Kidney tubule cell (primary cell): Measurements from ENCODE around the gene SLC12A4.
"Not testable (repeated sequence)": the region's sequence is repeated elsewhere in the genome, so short reads cannot be mapped to it uniquely, and the experiment has no call there.

ENCODE experiments used
- DNase-seq: peaks from one replicate; pipeline ENCODE4 v3.0.0-alpha.2; 2018; ENCODE audit warnings: low spot score

SLC12A4 gene

DNA sequence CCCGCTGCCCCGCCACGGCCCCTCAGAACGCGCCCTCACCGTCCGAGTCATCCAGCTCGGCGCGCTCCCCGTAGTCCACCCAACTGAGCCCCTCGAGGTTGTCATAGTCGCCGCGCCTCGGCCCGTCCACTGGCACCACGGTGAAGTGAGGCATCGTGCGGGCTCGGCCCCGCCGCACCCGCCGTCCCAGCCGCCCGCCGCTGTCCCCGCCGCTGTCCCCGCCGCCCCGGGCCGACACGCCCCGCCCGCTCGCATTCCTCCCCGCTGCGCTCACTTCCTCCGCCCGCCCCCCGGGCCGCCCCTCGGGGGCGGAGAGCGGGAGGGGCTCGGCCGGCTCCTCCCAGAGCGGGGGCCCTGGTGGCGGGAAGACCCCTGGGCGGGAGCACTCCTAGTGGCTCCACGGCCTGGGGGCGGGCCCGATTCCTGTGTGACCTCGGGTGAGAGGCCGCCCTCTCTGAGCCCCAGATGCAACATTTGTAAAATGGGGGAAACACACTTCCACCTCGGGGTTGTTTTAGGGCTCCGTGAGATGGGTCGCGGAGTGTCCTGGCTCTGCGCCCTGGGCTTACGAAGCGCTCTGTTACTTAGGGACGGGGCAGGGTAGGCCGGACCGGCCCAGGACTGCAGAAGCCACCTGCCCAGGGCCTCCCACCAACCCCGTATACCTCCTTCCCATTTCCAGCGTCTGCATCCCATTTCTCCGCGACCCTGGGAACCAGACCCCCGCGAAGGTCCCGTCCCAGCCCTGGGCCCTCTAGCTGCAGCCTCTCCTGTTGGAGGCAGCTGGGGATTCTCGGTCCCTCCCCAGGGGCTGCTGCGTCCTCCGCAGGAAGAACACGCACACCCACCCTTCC is at the start of gene SLC12A4:
TSS of gene SLC12A4 (minus strand) at position 238 of the 854 bp plus-strand sequence. CDS start at position 154, 84 bp downstream.
- DNase-seq: peak; percentile 88

DNA sequence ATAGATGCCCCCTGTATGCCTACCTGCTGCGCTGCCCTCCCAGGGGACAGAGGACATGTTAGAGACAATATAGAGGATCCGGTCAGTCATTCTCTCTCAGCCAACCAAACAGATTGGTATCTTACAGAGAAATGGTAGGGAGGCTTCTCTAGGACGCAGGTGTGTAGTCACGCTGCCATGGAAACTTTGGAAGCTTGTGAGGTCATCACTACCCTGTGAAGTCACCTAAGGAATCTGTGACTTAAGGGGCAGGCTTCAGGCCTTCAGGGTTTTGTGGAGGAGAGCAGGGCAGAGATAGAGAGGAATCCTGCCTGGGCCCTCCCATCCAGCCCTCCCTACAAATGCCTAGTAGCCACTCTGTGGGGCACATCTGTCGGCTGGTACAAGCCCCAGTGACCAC is 47.2 kb upstream of the SLC12A4 start, which contains the start of gene DPEP2NB:
TSS of gene DPEP2NB (minus strand) at position 231 of the 400 bp plus-strand sequence. CDS start at position 90, 141 bp downstream.
- no peak for DNase-seq

DNA sequence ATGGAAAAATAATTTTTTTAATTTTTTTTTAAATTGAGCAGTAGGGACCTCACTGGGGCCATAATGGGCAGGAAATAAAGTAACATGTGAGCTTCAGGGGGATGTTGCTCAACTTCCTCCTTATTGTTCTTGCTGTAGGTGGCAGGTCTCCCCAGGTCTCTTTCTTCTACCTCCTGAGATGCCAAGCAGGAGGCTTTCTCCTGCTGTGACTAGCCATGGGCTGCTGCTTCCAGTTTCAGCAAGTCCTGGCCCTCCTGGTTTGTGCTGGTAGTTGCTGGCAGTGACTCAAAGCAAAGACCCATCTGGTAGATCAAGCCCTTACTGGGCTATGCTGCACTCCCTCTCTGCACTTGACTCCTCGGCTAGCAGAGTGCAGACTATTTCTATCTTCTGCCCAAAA is 45.0 kb upstream of the SLC12A4 start:
- DNase-seq: no peak

DNA sequence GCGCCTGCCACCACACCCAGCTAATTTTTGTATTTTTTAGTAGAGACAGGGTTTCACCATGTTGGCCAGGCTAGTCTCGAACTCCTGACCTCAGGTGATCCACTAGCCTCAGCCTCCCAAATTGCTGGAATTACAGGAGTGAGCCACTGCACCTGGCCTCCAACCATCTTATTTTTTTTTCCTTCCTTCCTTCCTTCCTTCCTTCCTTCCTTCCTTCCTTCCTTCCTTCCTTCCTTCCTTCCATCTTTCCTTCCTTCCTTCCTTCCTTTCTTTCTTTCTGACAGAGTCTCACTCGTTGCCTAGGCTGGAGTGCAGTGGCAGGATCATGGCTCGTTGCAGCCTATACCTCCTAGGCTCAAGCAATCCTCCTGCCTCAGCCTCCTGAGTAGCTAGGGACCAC is 41.4 kb upstream of the SLC12A4 start:
- DNase-seq: not testable (repeated sequence)

DNA sequence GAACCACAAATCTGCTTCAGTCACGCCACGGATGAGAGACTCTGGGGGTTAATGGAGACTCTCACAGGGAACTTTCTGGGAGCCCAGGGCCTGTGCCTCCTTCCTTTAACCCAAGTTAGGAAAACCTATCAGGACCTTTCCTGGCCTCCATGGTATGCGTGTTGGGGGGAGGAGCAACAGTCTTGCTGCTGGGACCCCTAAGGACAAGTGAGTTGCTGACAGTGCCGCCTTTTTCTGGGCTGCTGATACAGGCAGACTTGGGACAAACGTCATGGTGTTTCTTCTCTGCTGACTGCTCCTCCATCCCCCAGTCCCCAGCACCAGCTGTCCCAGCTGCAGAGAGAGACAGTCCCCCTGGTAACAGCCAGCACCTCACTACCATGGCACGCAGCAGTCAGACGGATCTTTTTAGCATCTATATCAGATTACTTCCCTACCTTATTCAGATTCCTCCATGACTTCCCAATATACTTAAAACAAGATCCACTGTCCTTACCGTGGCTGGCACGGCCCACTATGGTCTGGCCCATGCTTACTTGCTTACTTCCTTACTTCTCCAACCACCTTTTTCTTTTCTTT is 40.8 kb upstream of the SLC12A4 start:
- no peak for DNase-seq

DNA sequence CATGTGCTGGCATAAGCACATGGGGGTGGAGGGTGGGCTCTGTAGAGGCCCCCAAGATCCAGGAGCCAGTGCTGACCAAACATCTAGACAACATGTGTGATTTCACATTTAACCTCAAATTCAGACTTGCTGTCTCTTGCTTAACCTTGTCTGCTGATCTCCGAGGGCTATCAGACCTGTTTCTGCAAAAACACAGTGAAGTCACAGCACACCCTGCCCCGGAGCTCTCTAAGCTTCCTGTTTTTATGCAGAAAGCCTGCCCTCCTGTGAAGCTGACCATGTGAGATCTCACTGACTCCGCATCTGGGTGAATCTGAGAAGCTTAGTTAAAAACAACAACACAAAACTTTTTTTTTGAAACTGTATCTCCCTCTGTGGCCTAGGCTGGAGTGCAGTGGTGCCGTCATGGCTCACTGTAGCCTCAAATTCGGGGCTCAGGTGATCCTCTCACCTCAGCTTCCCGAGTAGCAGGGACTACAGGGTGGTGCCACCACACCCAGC is 37.4 kb upstream of the SLC12A4 start:
- DNase-seq: no peak

DNA sequence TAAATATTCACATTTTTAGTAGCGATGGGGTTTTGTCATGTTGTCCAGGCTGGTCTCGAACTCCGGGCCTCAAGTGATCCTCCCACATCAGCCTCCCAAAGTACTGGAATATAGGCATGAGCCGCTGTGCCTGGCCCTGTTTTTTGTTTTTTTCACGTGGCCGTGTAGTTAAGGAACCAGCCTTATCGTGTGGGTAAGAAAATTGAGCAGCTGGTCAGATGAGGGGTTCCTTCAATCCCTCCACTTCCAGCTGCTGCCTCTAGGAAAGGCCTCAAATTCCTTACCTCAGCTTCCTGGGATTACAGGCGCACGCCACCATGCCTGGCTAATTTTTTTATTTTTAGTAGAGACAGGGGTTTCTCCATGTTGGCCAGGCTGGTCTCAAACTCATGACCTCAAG is 36.8 kb upstream of the SLC12A4 start:
- DNase-seq: no peak

DNA sequence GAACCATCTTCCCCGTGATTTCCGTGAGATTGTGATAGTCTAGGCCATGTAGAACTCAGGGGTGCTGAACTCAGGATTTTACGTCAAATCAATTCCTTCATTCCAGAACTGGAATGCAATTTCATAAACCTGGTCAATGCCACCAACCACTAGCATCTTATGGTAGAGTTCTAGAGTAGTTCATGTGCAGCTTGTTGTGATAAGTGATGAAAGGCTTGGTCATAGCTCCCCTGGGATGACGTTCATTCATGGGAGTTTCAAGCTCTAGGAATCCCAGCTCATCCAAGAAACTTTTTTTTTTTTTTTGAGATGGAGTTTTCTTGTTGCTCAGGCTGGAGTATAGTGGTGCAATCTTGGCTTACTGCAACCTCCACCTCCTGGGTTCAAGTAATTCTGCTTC is 34.6 kb upstream of the SLC12A4 start:
- DNase-seq: no peak

DNA sequence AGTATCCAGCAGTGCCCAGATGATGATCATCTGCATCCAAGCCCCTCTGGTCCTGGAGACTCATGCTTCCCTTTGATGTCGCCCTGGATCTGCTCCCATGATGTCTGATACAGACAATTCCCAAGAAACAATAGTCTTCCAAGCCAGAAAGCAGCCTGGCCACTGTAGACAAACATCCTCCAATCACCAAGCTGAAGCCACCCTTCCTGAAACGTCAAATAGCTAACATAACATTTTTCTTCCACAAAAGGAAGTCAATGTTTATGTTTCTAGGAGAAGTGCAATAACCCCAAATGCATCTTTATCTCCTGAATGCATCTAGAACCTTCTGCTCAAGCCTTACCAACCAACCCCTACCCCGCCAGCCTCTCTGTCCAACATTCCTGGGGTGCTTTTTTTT is 32.0 kb upstream of the SLC12A4 start:
- DNase-seq: no peak

DNA sequence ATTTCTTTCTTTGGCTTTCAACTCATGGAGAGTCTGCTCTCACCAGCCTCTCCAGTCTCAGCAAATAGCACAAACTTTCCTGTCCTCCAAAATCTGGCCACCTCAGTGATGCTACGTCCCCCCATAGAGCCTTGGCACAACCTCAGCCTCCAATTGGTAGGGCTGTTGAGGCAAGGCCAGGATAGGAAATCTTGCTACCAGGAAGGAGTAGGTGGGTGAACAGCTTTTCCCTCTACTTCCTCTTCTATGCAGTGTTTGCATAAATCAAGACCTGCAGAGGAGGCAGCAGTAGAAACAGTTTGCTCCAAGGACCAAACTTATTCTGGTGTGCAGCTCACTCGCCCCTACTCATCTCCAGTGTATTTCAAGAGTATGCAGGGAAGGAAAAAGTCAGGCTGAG is 31.5 kb upstream of the SLC12A4 start:
- DNase-seq: no peak

DNA sequence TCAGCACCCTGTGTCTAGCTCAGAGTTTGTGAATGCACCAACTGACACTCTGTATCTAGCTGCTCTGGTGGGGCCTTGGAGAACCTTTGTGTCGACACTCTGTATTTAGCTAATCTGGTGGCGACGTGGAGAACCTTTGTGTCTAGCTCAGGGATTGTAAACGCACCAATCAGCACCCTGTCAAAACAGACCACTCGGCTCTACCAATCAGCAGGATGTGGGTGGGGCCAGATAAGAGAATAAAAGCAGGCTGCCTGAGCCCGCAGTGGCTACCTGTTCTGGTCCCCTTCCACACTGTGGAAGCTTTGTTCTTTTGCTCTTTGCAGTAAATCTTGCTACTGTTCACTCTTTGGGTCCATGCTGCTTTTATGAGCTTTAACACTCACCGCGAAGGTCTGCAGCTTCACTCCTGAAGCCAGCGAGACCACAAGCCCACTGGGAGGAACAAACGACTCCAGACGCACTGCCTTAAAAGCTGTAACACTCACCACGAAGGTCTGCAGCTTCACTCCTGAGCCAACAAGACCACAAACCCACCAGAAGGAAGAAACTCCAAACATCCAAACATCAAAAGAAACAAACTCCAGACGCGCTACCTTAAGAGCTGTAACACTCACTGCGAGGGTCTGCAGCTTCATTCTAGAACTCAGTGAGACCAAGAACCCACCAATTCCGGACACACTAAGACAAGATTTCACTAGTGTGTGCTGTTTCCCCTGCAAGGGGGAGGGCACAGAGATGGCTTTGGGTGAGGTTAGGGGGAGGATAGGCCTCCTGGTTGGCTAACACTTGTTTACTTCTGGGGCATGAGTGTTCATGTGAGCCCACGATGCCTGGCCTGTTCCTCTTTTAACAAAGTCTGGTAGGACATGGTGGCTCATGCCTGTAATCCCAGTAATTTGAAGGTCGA is 30.6 kb upstream of the SLC12A4 start, which contains the start of gene DPEP2:
TSS of gene DPEP2 (minus strand) at position 706 of the 910 bp plus-strand sequence. CDS start 6,272 bp downstream, outside the sequence.
- DNase-seq: not testable (repeated sequence)

DNA sequence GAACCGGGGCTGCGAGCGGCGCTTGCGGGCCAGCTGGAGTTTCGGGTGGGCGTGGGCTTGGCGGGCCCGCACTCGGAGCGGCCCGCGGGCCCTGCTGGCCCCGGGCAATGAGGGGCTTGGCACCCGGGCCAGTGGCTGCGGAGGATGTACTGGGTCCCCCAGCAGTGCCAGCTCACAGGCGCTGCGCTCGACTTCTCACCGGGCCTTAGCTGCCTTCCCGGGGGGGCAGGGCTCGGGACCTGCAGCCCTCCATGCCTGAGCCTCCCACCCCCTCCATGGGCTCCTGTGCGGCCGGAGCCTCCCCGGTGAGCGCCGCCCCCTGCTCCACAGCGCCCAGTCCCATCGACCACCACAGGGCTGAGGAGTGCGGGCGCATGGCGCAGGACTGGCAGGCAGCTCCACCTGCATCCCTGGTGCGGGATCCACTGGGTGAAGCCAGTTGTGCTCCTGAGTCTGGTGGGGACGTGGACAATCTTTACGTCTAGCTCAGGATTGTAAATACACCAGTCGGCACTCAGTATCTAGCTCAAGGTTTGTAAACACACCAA is 29.9 kb upstream of the SLC12A4 start:
- DNase-seq: not testable (repeated sequence)

DNA sequence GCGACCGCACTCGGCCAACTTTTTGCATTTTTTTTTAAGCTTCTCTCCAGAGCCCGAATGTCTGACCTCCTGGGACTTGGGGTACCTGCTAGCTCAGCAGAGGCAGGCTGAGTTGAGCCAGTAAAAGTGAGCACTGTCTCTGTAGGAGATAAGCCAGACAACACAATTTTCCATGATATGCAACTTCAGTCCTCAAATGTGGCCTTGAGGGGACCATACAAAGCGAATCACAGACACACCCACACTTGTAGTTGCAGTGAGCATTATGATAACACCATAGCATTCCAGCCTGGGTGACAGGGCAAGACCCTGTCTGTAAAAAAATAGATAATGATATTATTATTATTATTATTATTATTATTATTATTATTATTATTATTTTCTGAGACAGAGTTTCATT is 28.2 kb upstream of the SLC12A4 start:
- no peak for DNase-seq

DNA sequence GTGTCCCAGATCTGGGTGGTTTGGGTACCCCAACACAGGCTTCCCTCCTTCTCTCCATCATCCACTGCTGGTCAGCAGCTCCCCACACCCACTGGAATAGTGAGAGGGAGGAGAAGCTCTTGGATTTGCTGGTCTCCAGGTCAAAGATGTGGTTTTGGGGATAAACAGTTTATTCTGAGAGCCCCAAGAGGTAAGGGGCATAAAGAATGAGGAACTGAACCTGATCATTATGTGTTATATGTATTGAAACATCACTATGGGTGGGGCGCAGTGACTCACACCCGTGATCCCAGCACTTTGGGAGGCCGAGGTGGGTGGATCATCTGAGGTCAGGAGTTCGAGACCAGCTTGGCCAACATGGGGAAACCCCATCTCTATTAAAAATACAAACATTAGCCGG is 27.0 kb upstream of the SLC12A4 start:
- no peak for DNase-seq

DNA sequence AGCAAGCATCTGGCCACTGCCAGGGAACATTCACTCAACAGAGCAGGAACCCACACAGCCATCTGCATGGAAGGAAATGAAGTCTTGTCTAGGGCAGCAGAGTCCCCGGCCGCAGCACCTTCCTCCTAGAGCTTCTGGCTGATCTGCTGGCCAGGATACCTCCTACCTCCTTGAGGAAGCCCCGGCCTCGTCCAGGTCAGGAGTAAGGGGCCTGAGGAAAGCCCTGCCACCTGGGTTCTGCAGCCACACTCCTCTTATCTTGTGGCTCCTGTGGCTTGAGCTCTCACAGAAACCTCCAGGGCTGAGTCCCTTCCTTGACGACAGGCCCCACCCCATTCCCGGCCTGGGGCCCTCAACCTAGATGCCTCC is 25.6 kb upstream of the SLC12A4 start:
- DNase-seq: not testable (repeated sequence)

DNA sequence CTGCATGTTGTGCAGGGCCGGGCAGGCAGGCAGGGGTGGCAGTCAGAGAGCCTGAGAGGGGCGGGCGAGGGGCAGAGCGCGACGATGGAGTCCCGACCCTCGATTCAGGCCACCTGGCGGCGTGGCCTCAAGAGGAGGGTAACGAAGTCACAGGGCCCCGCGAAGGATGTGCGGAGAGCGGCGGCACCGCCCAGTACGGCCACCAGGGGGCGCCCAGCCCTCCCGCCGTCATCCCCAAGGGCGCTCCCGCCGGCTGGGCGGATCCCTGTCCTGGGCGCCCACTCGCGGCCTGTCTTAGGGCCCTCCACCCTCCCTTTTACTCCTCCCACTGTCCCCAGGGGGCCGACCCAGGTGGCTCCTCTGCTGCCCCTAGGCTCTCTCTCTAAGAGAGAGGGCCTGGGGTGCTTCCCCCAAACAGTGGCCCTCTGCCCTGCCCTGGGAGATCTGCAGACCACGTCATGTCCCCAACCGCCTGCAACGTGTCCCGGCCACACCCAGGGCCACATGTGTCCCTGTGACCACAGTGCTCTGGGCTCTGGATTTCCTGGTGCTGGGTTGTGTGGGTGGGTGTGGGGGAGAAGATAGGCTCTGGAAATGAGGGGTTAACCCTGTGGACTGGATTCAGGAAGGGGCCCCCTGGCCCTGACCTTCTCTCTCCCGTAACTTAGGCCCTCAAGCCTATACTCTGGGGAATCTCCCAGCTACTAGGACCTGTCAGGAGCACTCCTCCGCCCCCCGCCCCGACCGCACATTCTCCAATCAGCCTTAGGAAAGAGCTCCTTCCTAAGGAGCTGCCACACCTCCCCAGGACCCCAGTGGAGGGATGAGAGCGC is 25.0 kb upstream of the SLC12A4 start:
- peak; percentile 73 for DNase-seq

DNA sequence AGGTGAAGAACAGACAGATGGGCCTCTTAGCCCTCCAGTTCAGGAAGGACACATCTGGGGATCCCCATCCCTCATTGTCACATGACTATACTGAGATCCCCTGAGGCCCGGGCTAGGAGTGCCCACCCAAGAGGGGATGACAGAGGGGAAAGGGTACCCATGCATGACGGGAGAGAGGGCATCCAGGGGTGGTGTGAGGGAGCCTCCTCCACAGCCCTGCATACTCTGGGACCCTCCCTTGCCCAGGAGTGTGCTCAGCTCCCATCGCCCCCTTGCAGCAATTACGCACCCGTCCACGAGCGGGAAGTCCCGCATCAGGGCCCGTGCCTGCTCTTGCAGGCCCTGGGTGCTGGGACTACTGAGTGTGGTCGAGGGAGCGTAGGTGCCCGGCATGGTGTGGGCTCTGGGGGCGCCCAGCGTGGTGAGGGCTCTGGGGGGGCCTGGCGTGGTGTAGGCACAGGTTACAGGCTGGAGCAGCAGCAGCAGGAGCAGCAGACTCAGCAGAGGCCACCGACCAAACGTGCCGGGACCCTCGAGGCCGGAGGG is 24.3 kb upstream of the SLC12A4 start:
- no peak for DNase-seq

DNA sequence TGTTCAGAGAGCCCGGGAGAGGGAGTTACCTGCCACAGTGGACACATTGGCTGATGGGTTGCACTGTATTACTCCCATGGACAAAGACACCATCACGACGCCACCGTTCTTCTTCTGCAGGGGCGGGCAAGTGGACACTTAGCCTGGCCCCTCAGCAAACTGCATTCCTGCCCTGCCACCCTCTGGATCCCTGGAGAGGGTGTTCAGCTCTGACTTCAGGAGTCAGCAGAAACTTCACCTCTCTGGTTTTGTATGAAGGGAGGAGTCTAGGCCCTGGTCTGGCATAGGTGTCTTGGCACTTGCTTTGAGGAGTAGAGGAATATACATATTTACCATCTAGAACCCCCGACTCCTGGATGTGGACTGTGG is 21.6 kb upstream of the SLC12A4 start:
- no peak for DNase-seq

DNA sequence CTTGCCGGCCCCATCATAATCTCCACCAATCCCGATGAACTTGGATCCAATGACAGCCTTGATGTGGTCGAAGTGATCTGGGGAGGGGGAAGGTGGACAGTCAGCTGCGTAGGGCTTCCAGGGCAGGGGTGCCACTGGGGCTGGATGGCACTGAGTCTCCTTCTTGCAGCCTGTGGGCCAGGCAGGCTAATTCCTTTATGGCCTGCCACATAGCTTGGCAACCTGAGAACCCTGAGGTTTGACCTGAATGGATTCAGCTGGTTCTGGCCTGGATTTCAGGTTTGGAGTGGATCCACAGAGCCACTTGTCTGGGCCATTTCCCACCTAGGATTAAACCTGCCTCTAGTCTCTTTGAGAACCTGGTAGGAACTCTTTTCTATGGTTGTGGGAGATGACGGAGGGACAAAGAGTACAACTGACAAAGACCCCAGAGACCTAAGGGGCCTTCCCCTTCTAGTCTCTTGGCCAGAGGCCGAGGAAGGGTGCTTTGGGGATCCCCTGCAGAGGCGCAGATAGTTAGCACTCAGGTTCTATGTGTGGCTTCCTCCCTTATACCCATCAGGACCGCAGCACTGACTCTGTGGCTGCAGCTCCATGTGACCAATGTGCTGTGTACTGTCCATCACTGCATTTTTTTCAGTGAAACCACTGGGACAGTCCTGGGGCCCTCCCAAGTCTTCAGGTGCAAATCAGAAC is 21.0 kb upstream of the SLC12A4 start:
- no peak for DNase-seq

DNA sequence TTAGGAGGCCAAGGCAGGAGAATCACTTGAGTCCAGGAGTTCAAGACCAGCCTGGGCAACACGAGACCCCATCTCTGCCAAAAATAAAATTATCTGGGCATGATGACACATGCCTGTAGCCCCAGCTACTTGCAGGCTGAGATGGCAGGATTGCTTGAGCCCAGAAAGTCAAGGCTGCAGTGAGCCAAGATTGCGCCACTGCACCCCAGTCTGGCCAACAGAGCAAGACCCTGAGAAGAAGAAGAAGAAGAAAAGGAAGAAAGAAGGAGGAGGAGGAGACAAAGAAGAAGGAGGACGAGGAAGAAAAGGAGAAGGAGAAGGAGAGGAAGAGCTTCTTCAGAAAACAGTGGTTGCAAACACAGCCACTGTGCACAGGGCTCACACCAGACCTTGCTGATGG is 20.2 kb upstream of the SLC12A4 start:
- DNase-seq: no peak
